CD4-positive, alpha-beta T cell (primary cell): ENCODE data around the gene ADAMTS1. TPM values are rescaled to one million over a fixed set of nuclear protein-coding genes. Genes with fewer than 3 reads are reported as not detected.

Experiments
- ATAC-seq: fragments of 200-7000 bp; cut with Tn5 transposase; one replicate; pipeline ENCODE4 v1.10.0; 2022; ENCODE audit warnings: mild to moderate bottlenecking; ENCODE audit not compliant: poor library complexity
- CTCF ChIA-PET: fragments of 350-600 bp; sonication (Branson Sonifier 250); formaldehyde crosslinking; loops from one replicate; lab custom pipeline; 2021; ENCODE audit warnings: antibody characterized with exemption, inconsistent platforms; lab: Charles Lee
- POLR2A ChIA-PET: fragments of 350-600 bp; sonication (Branson Sonifier 250); formaldehyde crosslinking; loops from one replicate; lab custom pipeline; 2021; ENCODE audit warnings: antibody characterized with exemption, inconsistent platforms; lab: Charles Lee
- DNase-seq, 14 experiments: peaks; one replicate each; pipeline ENCODE4 v3.0.0-alpha.2; 2013 to 2020; ENCODE audit warnings: mixed read lengths in 2 of 14
- H3K27ac ChIP-seq, 2 donors: one replicate each; pipeline versions ENCODE4 v1.5.1 to v1.7.0; 2013; ENCODE audit warnings: low read length in 2 of 2, low read depth in 1 of 2, mild to moderate bottlenecking in 1 of 2
- H3K27me3 ChIP-seq, 2 experiments: 1 replicate in 1 of 2; 2 replicates in 1 of 2; pipeline versions ENCODE4 v1.6.1 to v1.7.0; 2013; ENCODE audit warnings: low read length in 2 of 2, control low read depth in 1 of 2, mild to moderate bottlenecking in 1 of 2, moderate library complexity in 1 of 2; ENCODE audit not compliant: insufficient read depth in 2 of 2, control insufficient read depth in 1 of 2
- H3K36me3 ChIP-seq: one replicate; pipeline ENCODE4 v1.6.1; 2013; ENCODE audit warnings: low read length, control low read depth; ENCODE audit not compliant: insufficient read depth
- H3K4me1 ChIP-seq: one replicate; pipeline ENCODE4 v1.6.1; 2013; ENCODE audit warnings: low read length, control low read depth; ENCODE audit not compliant: insufficient read depth
- H3K4me3 ChIP-seq: one replicate; pipeline ENCODE4 v1.5.1; 2013; ENCODE audit warnings: mild to moderate bottlenecking, low read length, moderate library complexity
- H3K9me3 ChIP-seq, 2 experiments: 1 replicate in 1 of 2; 2 replicates in 1 of 2; pipeline versions ENCODE4 v1.6.1 to v1.7.0; 2013; ENCODE audit warnings: low read length in 2 of 2, mild to moderate bottlenecking in 2 of 2, control low read depth in 1 of 2, moderate library complexity in 1 of 2; ENCODE audit not compliant: control insufficient read depth in 1 of 2, insufficient read depth in 1 of 2
- H3K27ac Mint-ChIP-seq: one replicate; pipeline ENCODE4 v1.8.0; 2020; ENCODE audit warnings: mixed read lengths
- H3K27me3 Mint-ChIP-seq: one replicate; pipeline ENCODE4 v1.8.0; 2021; ENCODE audit warnings: mixed read lengths
- H3K36me3 Mint-ChIP-seq: one replicate; pipeline ENCODE4 v1.8.0; 2021; ENCODE audit warnings: low read depth, mixed read lengths
- H3K4me1 Mint-ChIP-seq: one replicate; pipeline ENCODE4 v1.8.0; 2021; ENCODE audit warnings: low read depth, mixed read lengths
- H3K4me3 Mint-ChIP-seq: one replicate; pipeline ENCODE4 v1.8.0; 2020; ENCODE audit warnings: mild to moderate bottlenecking, mixed read lengths
- H3K9me3 Mint-ChIP-seq: one replicate; pipeline ENCODE4 v1.8.0; 2020; ENCODE audit warnings: mixed read lengths
- intact Hi-C, 2 experiments: fragments of 100-400 bp; cut with DNase I in 1 of 2; cut with micrococcal nuclease in 1 of 2; formaldehyde crosslinking; loops; one replicate each; pipeline versions ENCODE4 v1.15.1 to v1.9.0; 2023 to 2025; cut with DNase I, micrococcal nuclease
- total RNA-seq, 174 experiments: library from RNA in 2 of 174; stranded (reverse) in 2 of 174; gene quantifications; one replicate each; pipeline ENCODE4 v1.2.3 and lab custom pipeline; 2021 to 2026
- TF ChIP-seq, protein P1 (sequence below): fragments of 200-600 bp; IDR thresholded peaks from one replicate; pipeline ENCODE4 v1.8.0; 2022; ENCODE audit warnings: antibody characterized with exemption, mild to moderate bottlenecking

Gene ADAMTS1
- total RNA-seq, 2 experiments from 2014 or later: 0.08 to 0.25 TPM

DNA sequence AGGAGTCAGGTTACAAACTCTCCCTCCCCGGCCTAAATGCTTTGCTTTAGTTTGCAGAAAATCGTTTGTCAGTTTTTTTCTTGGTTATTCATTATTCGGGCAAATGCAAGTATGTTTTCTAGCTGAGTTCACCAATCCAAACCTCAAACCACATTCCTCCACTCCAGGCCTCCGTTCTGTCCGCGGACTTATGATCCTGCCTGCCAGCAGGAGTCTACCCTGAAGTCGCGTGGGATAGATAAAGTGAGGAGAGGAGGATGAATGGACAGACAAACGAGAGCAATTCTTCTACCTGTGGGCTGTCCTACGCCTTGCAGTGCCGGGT lies 1.3 kb downstream of the ADAMTS1 start:
- H3K9me3 Mint-ChIP-seq: peaks cover 2% of the 10 kb centered on the region
- H3K27me3 Mint-ChIP-seq: peaks cover 88% of the 10 kb centered on the region
- no peak overlapping the region for H3K27ac ChIP-seq
- H3K27me3 ChIP-seq: peaks cover 45 to 54% of the 10 kb centered on the region in 2 experiments
- intact Hi-C loops: no loop called here
- peaks cover 0 to 30% of the 10 kb centered on the region in 2 experiments for H3K9me3 ChIP-seq
- H3K27ac Mint-ChIP-seq: no peak overlapping the region
- no peak for DNase-seq
- ATAC-seq: peak; percentile 19
- no peaks in the 10 kb centered on the region for H3K36me3 Mint-ChIP-seq
- H3K4me3 Mint-ChIP-seq: peak overlapping the region; percentile 84
- H3K4me1 Mint-ChIP-seq: peaks cover 41% of the 10 kb centered on the region
- no peaks in the 10 kb centered on the region for H3K36me3 ChIP-seq
- peak overlapping the region; percentile 37 for H3K4me3 ChIP-seq
- peaks cover 40% of the 10 kb centered on the region for H3K4me1 ChIP-seq
- ChIA-PET POLR2A (no interaction called here), CTCF (no interaction called here)
- TF ChIP-seq, protein P1, sequence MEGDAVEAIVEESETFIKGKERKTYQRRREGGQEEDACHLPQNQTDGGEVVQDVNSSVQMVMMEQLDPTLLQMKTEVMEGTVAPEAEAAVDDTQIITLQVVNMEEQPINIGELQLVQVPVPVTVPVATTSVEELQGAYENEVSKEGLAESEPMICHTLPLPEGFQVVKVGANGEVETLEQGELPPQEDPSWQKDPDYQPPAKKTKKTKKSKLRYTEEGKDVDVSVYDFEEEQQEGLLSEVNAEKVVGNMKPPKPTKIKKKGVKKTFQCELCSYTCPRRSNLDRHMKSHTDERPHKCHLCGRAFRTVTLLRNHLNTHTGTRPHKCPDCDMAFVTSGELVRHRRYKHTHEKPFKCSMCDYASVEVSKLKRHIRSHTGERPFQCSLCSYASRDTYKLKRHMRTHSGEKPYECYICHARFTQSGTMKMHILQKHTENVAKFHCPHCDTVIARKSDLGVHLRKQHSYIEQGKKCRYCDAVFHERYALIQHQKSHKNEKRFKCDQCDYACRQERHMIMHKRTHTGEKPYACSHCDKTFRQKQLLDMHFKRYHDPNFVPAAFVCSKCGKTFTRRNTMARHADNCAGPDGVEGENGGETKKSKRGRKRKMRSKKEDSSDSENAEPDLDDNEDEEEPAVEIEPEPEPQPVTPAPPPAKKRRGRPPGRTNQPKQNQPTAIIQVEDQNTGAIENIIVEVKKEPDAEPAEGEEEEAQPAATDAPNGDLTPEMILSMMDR: no peak

DNA sequence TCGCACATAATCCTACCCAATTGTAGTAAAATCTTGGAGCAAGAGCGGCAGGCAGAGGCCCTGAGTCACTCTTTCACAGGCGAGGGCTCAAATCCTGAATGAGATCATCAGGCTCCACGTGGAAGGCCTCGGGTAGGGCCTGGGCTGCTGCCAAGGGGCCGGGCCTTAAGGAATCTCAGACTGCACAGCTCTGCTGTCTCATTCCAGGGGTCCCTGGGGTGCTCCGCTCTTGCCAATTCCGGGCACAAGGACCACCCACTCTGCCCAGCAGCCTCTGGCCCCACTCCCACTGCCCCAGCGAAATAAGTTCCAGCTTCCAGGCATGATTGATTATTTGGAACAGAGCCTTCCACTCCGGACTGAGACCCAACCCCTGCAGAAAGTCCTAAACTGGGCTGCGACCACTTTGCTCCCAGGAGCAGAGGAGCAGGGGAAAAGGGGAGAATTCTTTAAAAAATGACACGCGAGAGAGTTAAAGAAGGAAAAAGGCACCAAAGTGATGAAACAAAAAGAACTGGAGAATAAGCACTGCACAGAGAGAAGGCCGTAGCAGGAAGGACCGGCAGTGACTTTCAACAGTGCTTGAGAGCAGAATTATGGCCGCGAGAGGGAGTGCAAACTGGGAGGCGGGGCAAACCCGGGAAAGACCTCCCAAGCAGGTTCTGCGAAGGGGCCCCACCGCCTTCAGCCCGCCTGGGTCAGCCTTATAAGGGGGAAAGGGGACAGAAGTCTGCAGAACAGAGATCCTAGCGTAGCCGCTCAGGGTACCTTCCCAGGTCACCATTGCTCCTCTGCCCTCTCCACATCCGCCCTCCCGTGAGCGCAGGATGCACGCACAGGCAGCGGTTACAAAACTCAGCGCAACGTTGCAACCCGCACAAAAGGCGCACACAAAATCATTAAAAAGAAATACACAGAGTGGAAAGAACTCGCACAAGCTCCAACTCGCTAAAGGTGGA lies 2.0 kb downstream of the ADAMTS1 start:
- ATAC-seq (peak; percentile 56), DNase-seq (peak in 3 of 14 experiments; percentile 26 to 39 (median 34))
- no peak overlapping the region for H3K27ac ChIP-seq
- Mint-ChIP-seq H3K27me3 (peaks cover 88% of the 10 kb centered on the region), H3K9me3 (peaks cover 2% of the 10 kb centered on the region), H3K4me3 (peak overlapping the region; percentile 84), H3K4me1 (peaks cover 41% of the 10 kb centered on the region), H3K27ac (no peak overlapping the region), H3K36me3 (no peaks in the 10 kb centered on the region)
- H3K36me3 ChIP-seq: no peaks in the 10 kb centered on the region
- H3K9me3 ChIP-seq: peaks cover 0 to 30% of the 10 kb centered on the region in 2 experiments
- CTCF ChIA-PET: no interaction called here
- TF ChIP-seq, protein P1: no peak
- peak overlapping the region; percentile 37 for H3K4me3 ChIP-seq
- intact Hi-C loops: no loop called here
- H3K4me1 ChIP-seq: peaks cover 40% of the 10 kb centered on the region
- POLR2A ChIA-PET: no interaction called here
- peaks cover 45 to 50% of the 10 kb centered on the region in 2 experiments for H3K27me3 ChIP-seq

DNA sequence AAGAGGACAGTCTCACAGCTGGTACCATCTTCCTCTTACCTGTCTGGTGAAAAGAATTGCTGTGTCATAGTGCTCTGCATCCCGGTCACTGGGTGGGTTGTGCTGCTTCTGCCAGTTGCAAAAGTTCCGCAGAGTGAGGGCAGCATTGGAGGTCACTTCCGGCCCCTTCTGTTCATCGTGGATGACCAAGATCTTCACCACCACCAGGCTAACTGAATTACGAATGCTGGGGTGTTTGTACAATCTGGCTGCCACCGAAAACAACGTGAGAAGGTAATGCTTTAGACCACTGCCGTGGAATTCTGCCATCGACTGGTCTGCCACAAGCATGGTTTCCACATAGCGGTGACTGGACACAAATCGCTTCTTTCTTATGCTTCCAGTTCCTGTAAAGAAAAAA lies 2.9 kb downstream of the ADAMTS1 start:
- CTCF ChIA-PET: no interaction called here
- DNase-seq (no peak), ATAC-seq (no peak)
- Histone ChIP-seq H3K9me3 (peaks cover 0 to 30% of the 10 kb centered on the region in 2 experiments), H3K4me1 (peaks cover 40% of the 10 kb centered on the region), H3K4me3 (no peak overlapping the region), H3K27ac (no peak overlapping the region), H3K27me3 (peaks cover 40 to 45% of the 10 kb centered on the region in 2 experiments), H3K36me3 (no peaks in the 10 kb centered on the region)
- intact Hi-C loops: no loop called here
- POLR2A ChIA-PET: no interaction called here
- Mint-ChIP-seq H3K27me3 (peaks cover 84% of the 10 kb centered on the region), H3K27ac (no peak overlapping the region), H3K4me1 (peaks cover 39% of the 10 kb centered on the region), H3K36me3 (no peaks in the 10 kb centered on the region), H3K9me3 (peaks cover 2% of the 10 kb centered on the region), H3K4me3 (no peak overlapping the region)
- TF ChIP-seq, protein P1: no peak
